CD14-positive monocyte (primary cell): ENCODE measurements around the gene SFXN4. TPM values are rescaled to one million over a fixed set of nuclear protein-coding genes. Genes with fewer than 3 reads are reported as not detected.
A peak's percentile ranks its signal among the peaks of the same experiment; 100 is the strongest.

ENCODE experiments used
- DNase-seq, 3 donors: peaks; one replicate each; pipeline ENCODE4 v3.0.0-alpha.2; 2011 to 2022
- H2AFZ ChIP-seq: 2 replicates; pipeline ENCODE4 v1.6.0; 2012; ENCODE audit warnings: mild to moderate bottlenecking, low read depth, low read length, inconsistent platforms; ENCODE audit not compliant: insufficient read depth, poor library complexity, severe bottlenecking
- H3K27ac ChIP-seq, 2 donors: 1 replicate in 1 of 2; 2 replicates in 1 of 2; pipeline ENCODE4 v1.5.1; 2012 to 2013; ENCODE audit warnings: low read length in 2 of 2, control low read depth in 1 of 2, inconsistent platforms in 1 of 2, low read depth in 1 of 2, mild to moderate bottlenecking in 1 of 2
- H3K27me3 ChIP-seq, 2 donors: one replicate each; pipeline versions ENCODE4 v1.6.0 to v1.6.1; 2011 to 2013; ENCODE audit warnings: low read length in 2 of 2; ENCODE audit not compliant: control insufficient read depth in 2 of 2, insufficient read depth in 2 of 2
- H3K36me3 ChIP-seq, 2 donors: replicated peaks in 1 of 2; 1 replicate in 1 of 2; 2 replicates in 1 of 2; pipeline versions ENCODE4 v1.5.1 to v1.6.1; 2012 to 2013; ENCODE audit warnings: low read length in 2 of 2, control low read depth in 1 of 2, inconsistent platforms in 1 of 2, mild to moderate bottlenecking in 1 of 2; ENCODE audit not compliant: insufficient read depth in 2 of 2, control insufficient read depth in 1 of 2
- H3K4me1 ChIP-seq, 2 donors: 1 replicate in 1 of 2; 2 replicates in 1 of 2; pipeline versions ENCODE4 v1.5.1 to v1.6.1; 2012 to 2013; ENCODE audit warnings: low read length in 2 of 2, control low read depth in 1 of 2, inconsistent platforms in 1 of 2, mild to moderate bottlenecking in 1 of 2, moderate library complexity in 1 of 2; ENCODE audit not compliant: insufficient read depth in 2 of 2, control insufficient read depth in 1 of 2
- H3K4me2 ChIP-seq: replicated peaks from 2 replicates; pipeline ENCODE3; 2012; ENCODE audit warnings: low read length, moderate library complexity, mild to moderate bottlenecking; ENCODE audit not compliant: poor library complexity, severe bottlenecking; ENCODE audit errors: extremely low read depth
- H3K4me3 ChIP-seq, 3 experiments: fragments of 200-600 bp in 1 of 3; sonication (generic) in 1 of 3; replicated peaks in 1 of 3; 1 replicate in 2 of 3; 2 replicates in 1 of 3; pipeline ENCODE4 v1.5.1; 2011 to 2013; ENCODE audit warnings: low read length in 3 of 3, mild to moderate bottlenecking in 3 of 3, control low read depth in 2 of 3, low read depth in 2 of 3, inconsistent platforms in 1 of 3, moderate library complexity in 1 of 3
- H3K79me2 ChIP-seq: 2 replicates; pipeline ENCODE4 v1.6.0; 2012; ENCODE audit warnings: mild to moderate bottlenecking, control low read depth, inconsistent platforms, low read length, moderate library complexity; ENCODE audit not compliant: insufficient read depth
- H3K9ac ChIP-seq: 2 replicates; pipeline ENCODE4 v1.6.0; 2017; ENCODE audit warnings: low read length, mild to moderate bottlenecking; ENCODE audit not compliant: insufficient read depth, poor library complexity, severe bottlenecking
- H3K9me3 ChIP-seq, 2 donors: replicated peaks in 1 of 2; 1 replicate in 1 of 2; 2 replicates in 1 of 2; pipeline versions ENCODE4 v1.5.1 to v1.6.1; 2012 to 2013; ENCODE audit warnings: low read length in 2 of 2, control low read depth in 1 of 2; ENCODE audit not compliant: control insufficient read depth in 1 of 2, insufficient read depth in 1 of 2
- H4K20me1 ChIP-seq: 2 replicates; pipeline ENCODE4 v1.6.0; 2012; ENCODE audit warnings: mild to moderate bottlenecking, low read length, control low read depth, moderate library complexity; ENCODE audit not compliant: insufficient read depth
- H3K27ac Mint-ChIP-seq, 7 donors: one replicate each; pipeline ENCODE4 v1.8.0; 2020; ENCODE audit warnings: mild to moderate bottlenecking in 7 of 7, mixed read lengths in 7 of 7, moderate library complexity in 6 of 7, inconsistent platforms in 2 of 7
- H3K27me3 Mint-ChIP-seq, 3 donors: one replicate each; pipeline ENCODE4 v1.8.0; 2021 to 2022; ENCODE audit warnings: low read depth in 3 of 3, mild to moderate bottlenecking in 3 of 3, mixed read lengths in 3 of 3, moderate library complexity in 3 of 3, inconsistent platforms in 1 of 3
- H3K36me3 Mint-ChIP-seq, 2 donors: one replicate each; pipeline ENCODE4 v1.8.0; 2020; ENCODE audit warnings: mixed read lengths in 2 of 2, inconsistent platforms in 1 of 2, mild to moderate bottlenecking in 1 of 2
- H3K4me1 Mint-ChIP-seq: one replicate; pipeline ENCODE4 v1.8.0; 2020; ENCODE audit warnings: mild to moderate bottlenecking, mixed read lengths
- H3K4me3 Mint-ChIP-seq, 2 donors: one replicate each; pipeline ENCODE4 v1.8.0; 2020; ENCODE audit warnings: mild to moderate bottlenecking in 2 of 2, mixed read lengths in 2 of 2, moderate library complexity in 1 of 2
- H3K9me3 Mint-ChIP-seq, 7 donors: one replicate each; pipeline ENCODE4 v1.8.0; 2020 to 2022; ENCODE audit warnings: mixed read lengths in 7 of 7, mild to moderate bottlenecking in 6 of 7, moderate library complexity in 6 of 7, inconsistent platforms in 2 of 7
- CTCF ChIP-seq: fragments of 200-600 bp; IDR thresholded peaks from one replicate; pipeline ENCODE4 v1.8.0; 2022; ENCODE audit warnings: antibody characterized with exemption, mild to moderate bottlenecking
- WGBS: methylation state at CpG from one replicate; pipeline ENCODE4 v1.1.5; 2013; ENCODE audit warnings: missing lambda C conversion rate; ENCODE audit not compliant: insufficient coverage; 5-methylcytosine and 5-hydroxymethylcytosine counted together
- intact Hi-C, 2 donors: fragments of 100-400 bp; cut with micrococcal nuclease; formaldehyde crosslinking; loops; one replicate each; pipeline versions ENCODE4 v1.15.0 to v1.15.1; 2023
- polyA plus RNA-seq, 3 donors: library from polyadenylated mRNA; depleted of rRNA in 1 of 3; unstranded in 2 of 3; stranded (reverse) in 1 of 3; fragments of 300-500 nt in 2 of 3; fragments of >200 nt in 1 of 3; fragmentation: Illumina TruSeq in 2 of 3; gene quantifications; 1 replicate in 2 of 3; 2 replicates in 1 of 3; pipeline ENCODE4 v1.2.3, GENCODE V29; 2012 to 2021

Gene SFXN4
- polyA plus RNA-seq, 3 donors, result 8.3 to 20.4 (median 18.3) TPM

GRCh38 chr10:119162452-119163092, 2.9 kb downstream of the SFXN4 start:
- Histone ChIP-seq H3K9ac (no peak overlapping the region), H3K79me2 (peaks cover 25% of the 10 kb centered on the region), H3K4me2 (no peak overlapping the region), H3K9me3 (no peaks in the 10 kb centered on the region), H3K4me1 (peaks cover 22 to 28% of the 10 kb centered on the region in 2 donors), H3K36me3 (peaks cover 26 to 50% of the 10 kb centered on the region in 2 donors), H3K27ac (no peak overlapping the region), H3K4me3 (no peak overlapping the region), H2AFZ (no peak overlapping the region), H4K20me1 (no peaks in the 10 kb centered on the region), H3K27me3 (no peaks in the 10 kb centered on the region)
- Mint-ChIP-seq H3K27me3 (peaks cover 0 to 1% (median 0%) of the 10 kb centered on the region in 3 donors), H3K4me1 (peaks cover 33% of the 10 kb centered on the region), H3K4me3 (no peak overlapping the region), H3K9me3 (no peaks in the 10 kb centered on the region), H3K36me3 (peaks cover 40 to 53% of the 10 kb centered on the region in 2 donors), H3K27ac (peak overlapping the region in 1 of 7 donors; percentile 68)
- 90% methylated on average over 4 of the region's 5 CpGs for WGBS
- DNase-seq, result no peak
- intact Hi-C loops, result no loop called here
- TF ChIP-seq CTCF, result no peak

- Mint-ChIP-seq H3K4me3 (no peak overlapping the region), H3K27me3 (peaks cover 0 to 1% (median 0%) of the 10 kb centered on the region in 3 donors), H3K4me1 (peaks cover 29% of the 10 kb centered on the region), H3K9me3 (no peaks in the 10 kb centered on the region), H3K36me3 (peaks cover 35 to 49% of the 10 kb centered on the region in 2 donors), H3K27ac (no peak overlapping the region)
- intact Hi-C loops, result no loop called here
- H2AFZ ChIP-seq, result no peak overlapping the region
- TF ChIP-seq CTCF, result no peak
- no peaks in the 10 kb centered on the region for H3K27me3 ChIP-seq
- no peak overlapping the region for H3K9ac ChIP-seq
- no peak overlapping the region for H3K4me3 ChIP-seq
- DNase-seq, result no peak
- no peaks in the 10 kb centered on the region for H4K20me1 ChIP-seq
- H3K36me3 ChIP-seq, result peaks cover 28 to 53% of the 10 kb centered on the region in 2 donors
- H3K79me2 ChIP-seq, result peaks cover 25% of the 10 kb centered on the region
- H3K4me2 ChIP-seq, result no peak overlapping the region
- 94% methylated on average over 8 of the region's 11 CpGs for WGBS
- peaks cover 21 to 26% of the 10 kb centered on the region in 2 donors for H3K4me1 ChIP-seq
- no peak overlapping the region for H3K27ac ChIP-seq
- H3K9me3 ChIP-seq, result no peaks in the 10 kb centered on the region
These were observed 3.6 kb downstream of the SFXN4 start for GRCh38 chr10:119161680-119162451.
